Measurements from ENCODE around the gene TLE6.

GRCh38 chr19:2998642-2999041 lies 21.3 kb downstream of the TLE6 start:
- no peak for TF ChIP-seq CTCF (IDR thresholded peaks at IDR 0.05 in 2 of 3, conservative IDR thresholded peaks at IDR 0.05 in 1 of 3; ENCODE audit: control insufficient read depth in 2 of 3, extremely low read depth in 1 of 3, insufficient read depth in 1 of 3, low read depth in 3 of 3, low read length in 3 of 3)
- TF ChIP-seq CEBPZ (IDR thresholded peaks at IDR 0.05; ENCODE audit: low read depth, low read length), result no peak
- TF ChIP-seq PBX3 (IDR thresholded peaks at IDR 0.05; ENCODE audit: insufficient replicate concordance, low read depth, low read length), result no peak
- no peak for TF ChIP-seq FOXM1 (IDR thresholded peaks at IDR 0.05; ENCODE audit: low read depth, low read length)
- no peak for TF ChIP-seq POLR2A (IDR thresholded peaks at IDR 0.05; ENCODE audit: low read depth, low read length)
- no peak for TF ChIP-seq STAT3 (IDR thresholded peaks at IDR 0.05; ENCODE audit: low read depth, low read length)
- no peak for TF ChIP-seq CBX5 (IDR thresholded peaks at IDR 0.05; ENCODE audit: low read depth)
- TF ChIP-seq ZZZ3 (IDR thresholded peaks at IDR 0.05; ENCODE audit: control insufficient read depth, insufficient read length, low read depth), result no peak

Data from GM12878 (cell line).